WTC11 (cell line): ENCODE results near the gene MAP4.

ENCODE experiments used
- CTCF ChIP-seq: fragments of 200-600 bp; IDR thresholded peaks from 2 replicates; pipeline ENCODE4 v1.8.0; 2022; ENCODE audit warnings: antibody characterized with exemption
- JUN ChIP-seq: sonication (generic); formaldehyde crosslinking; IDR thresholded peaks from 2 replicates; pipeline ENCODE4 v1.8.0; 2023; ENCODE audit warnings: mild to moderate bottlenecking, missing genetic modification reagents
- MAX ChIP-seq: sonication (generic); formaldehyde crosslinking; IDR thresholded peaks from 2 replicates; pipeline ENCODE4 v1.8.0; 2022; ENCODE audit warnings: mild to moderate bottlenecking, missing genetic modification reagents
- NR1H2 ChIP-seq: sonication (generic); formaldehyde crosslinking; IDR thresholded peaks from 2 replicates; pipeline ENCODE4 v1.9.0; 2021; ENCODE audit warnings: mild to moderate bottlenecking, moderate library complexity, missing genetic modification reagents
- PREB ChIP-seq: sonication (generic); formaldehyde crosslinking; IDR thresholded peaks from 2 replicates; pipeline ENCODE4 v1.8.1; 2022; ENCODE audit warnings: mild to moderate bottlenecking, missing genetic modification reagents, moderate library complexity, borderline replicate concordance

GRCh38 chr3:47890828-47891612 lies 125.2 kb downstream of the MAP4 start:
- TF ChIP-seq NR1H2 (CRISPR knock-in tag) (no peak), MAX (CRISPR knock-in tag) (no peak), PREB (CRISPR knock-in tag) (no peak), JUN (CRISPR knock-in tag) (no peak), CTCF (no peak)
